GM11168 (cell line): ENCODE measurements around the gene PRSS33.

Experiments
- in situ Hi-C: fragments of 300-500 bp; cut with MboI; formaldehyde crosslinking; loops from one replicate; pipeline ENCODE4 v1.12.0; 2022; ENCODE audit warnings: low sequenced_read_pairs; ENCODE audit not compliant: unreplicated experiment

PRSS33 gene, protein sequence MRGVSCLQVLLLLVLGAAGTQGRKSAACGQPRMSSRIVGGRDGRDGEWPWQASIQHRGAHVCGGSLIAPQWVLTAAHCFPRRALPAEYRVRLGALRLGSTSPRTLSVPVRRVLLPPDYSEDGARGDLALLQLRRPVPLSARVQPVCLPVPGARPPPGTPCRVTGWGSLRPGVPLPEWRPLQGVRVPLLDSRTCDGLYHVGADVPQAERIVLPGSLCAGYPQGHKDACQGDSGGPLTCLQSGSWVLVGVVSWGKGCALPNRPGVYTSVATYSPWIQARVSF

DNA sequence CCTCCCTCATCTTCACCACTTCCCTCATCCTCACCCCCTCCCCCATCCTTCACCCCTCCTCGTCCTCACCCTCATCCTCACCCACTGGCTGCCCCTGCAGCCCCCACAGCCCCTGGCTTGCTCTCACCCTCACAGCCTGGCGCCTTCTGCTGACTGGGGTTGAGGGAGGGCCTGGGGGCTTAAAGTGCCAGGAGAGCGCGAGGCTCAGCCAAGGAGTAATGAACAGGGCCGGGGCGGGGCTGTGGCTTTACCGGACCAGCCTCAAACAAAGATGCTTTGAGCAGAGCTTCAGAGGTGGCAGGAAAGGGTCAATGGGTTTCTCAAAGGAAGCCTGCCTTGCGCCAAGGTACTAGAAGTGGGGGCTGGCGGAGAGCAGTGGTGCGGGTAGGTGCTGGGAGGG is at the start of gene PRSS33:
TSS of gene PRSS33 (minus strand) at position 155 of the 400 bp plus-strand sequence. CDS start 1,013 bp downstream, outside the sequence.
- in situ Hi-C loops, result no loop called here

DNA sequence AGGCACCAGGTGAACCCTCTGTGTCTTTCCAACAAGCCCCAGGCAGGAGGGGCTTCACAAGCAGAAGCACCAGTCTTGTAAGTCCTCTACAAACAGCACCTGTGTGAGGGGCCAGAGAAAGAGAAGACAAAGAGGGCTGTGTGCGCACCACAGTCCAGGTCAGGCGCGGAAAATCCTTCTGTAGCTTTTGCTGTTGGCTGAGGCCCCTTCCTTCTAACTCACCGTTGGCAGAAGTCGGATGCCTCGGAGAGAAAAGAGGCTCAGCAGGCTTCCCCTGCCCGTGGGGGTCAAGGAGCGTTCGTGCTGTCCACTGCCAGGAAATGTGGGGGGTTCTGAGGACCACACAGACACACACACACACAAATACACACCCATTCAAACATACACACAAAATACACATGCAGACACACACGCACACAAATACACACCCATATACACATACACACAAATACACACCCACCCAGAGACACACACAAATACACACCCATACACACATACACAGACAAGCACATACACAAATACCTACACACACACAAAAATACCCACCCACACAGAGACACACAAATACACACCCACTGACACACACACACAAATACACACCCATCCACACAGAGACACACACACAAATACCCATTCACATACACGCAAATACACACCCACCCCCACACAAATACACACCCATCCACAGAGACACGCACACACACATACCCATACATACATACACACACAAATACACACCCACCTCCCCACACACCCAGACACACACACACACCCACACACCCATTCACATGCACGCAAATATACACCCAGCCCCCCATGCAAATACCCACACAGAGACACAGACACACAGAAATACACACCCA is 49.5 kb upstream of the PRSS33 start:
- in situ Hi-C loops, result no loop called here

DNA sequence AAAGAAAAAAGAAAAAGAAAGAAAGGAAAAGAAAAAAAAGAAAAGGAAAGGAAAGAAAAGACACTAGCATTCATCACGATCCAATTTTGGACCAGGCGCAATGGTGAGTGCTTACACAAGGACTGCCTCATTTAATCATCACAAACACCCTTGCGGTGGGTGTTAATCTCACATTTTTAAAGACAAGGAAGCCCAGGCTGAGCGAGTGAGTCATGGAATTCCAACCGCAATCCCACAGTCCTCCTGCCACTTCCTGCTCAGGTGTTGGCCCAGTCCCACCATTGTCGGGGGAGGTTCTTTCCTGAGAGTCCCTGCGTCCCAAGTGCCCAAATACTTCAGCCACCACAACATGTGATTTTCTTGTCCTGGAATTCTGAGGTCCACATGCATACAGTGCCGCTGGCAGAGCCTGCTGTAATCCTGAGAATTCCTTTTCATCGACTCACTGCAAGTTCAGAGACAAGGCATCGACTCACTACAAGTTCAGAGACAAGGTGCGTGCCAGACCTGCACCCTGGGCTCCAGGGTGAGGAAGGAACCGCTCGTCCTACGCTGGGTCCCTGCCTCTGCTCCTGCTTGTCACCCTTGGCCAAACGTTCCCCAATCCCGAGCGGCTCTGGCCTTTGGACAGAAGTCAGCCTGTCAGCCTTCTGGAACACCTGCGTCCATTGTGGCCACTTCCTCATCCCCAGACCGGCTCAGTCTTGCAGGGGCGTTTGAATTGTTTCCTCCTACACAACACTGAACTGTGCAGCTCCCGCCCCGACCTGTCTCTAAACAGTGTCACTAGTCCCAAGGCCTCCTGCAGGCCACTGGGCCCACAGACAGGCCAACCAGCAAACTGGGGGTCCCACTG is 48.5 kb upstream of the PRSS33 start:
- in situ Hi-C loops, result no loop called here

DNA sequence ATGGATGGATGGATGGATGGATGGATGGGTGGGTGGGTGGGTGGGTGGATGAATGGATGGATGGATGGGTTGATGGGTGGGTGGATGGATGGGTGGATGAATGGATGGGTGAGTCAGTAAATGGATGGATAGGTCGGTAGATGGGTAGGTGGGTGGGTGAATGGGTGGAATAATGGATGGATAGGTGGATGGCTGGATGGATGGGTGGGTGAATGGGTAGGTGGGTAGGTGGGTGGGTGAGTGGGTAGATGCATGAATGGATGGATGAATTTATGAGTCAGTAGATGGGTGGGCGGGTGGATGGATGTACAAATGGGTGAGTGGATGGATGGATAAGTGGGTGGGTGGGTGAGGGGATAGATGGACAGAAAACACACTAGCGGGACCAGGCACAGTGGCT is 47.6 kb upstream of the PRSS33 start:
- in situ Hi-C loops, result no loop called here

DNA sequence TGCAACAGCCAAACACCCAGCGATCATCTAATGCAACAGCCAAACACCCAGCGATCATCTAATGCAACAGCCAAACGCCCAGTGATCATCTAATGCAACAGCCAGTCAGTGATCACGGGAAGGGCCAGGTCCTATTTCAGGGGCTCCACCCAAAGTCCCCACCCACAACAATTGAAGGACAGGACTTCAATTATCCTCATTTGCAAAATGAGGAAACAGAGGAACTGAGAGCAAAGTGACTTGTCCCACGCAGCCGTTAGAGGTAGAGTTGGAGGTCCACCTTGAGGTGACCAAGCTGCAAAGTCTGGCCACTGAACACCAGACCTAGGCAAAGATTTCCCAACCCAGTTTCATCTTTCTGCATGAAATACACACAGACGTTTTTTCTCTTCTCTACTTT is 46.4 kb upstream of the PRSS33 start:
- in situ Hi-C loops, result no loop called here

DNA sequence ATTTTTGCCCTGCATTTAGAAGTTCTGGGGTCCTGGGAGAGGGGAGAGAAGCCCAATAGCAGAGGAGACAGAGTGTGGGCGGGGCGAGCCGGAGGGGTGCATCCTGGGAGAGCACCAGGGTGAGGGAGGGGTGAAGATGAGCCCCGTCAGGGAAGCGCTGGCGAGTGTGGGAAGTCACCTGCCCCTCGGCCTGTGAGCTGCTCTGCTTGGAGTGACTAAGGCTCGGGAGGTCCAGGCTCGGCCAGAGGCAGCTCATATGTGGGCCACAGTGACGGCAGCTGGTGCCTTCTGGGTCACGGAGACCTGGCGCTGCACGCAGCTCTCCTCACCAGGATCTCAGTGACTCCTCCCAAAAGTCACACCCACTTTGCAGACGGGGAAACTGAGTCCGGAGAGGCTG is 43.8 kb upstream of the PRSS33 start:
- in situ Hi-C loops, result no loop called here

DNA sequence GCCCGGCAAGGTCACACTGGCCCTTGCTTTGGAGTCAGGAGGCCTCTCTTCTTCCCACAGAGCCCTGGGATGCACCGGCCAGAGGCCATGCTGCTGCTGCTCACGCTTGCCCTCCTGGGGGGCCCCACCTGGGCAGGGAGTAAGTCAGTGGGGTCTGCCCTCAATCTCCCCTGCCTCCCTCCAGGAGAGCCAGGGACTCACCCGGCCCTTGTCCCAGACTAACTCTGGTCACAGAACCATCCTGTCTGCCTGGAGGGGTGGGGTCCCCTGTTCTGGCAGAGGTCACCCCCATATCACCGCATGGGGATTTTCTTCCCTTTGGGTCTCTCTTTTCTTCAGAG is 43.0 kb upstream of the PRSS33 start:
- in situ Hi-C loops, result no loop called here

DNA sequence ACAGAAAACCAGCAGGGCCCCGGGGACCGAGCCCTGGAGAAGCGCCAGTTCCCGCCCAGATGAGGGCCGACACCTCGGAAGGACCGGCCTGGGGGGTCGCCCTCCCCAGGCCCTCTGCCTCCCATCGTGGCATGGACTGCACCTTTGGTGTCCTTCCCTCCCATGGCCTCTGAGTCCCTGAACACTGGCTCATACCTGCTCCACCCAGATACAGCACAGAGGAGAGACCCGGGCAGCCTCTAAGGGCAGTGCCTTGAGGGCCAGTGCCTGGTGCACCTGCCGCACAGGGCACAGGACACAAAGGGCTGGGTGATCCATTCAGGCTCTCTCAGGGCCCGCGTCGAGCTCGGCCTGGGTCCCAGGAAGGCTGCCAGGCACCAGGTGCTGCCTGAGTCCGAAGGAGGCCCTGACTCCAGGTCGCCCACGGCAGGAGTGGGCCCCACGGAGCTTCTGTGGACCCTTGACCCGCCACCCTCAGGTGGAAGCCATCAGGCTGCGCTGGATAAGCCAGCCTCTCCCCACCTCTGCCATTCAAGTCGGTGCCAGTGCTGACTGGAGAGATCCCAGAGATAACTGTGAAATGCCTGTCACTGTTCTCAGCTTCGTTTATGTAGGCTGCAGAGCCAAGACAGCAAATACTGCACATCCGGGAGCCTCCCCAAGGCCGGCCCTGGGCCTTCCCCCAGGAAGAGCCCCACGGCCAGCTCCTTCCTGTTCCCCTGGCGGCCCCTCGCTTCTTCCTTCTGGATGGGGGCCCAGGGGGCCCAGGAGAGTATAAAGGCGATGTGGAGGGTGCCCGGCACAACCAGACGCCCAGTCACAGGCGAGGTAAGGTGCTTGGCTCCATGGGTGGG is 42.4 kb upstream of the PRSS33 start, which contains the start of gene ZG16B:
TSS of gene ZG16B (plus strand) at position 803 of the 854 bp plus-strand sequence. CDS start 139 bp downstream, outside the sequence.
- in situ Hi-C loops, result loop anchor here (5.0 kb wide), 1 partner anchor 33 kb away; no protein-coding TSS in a partner anchor

DNA sequence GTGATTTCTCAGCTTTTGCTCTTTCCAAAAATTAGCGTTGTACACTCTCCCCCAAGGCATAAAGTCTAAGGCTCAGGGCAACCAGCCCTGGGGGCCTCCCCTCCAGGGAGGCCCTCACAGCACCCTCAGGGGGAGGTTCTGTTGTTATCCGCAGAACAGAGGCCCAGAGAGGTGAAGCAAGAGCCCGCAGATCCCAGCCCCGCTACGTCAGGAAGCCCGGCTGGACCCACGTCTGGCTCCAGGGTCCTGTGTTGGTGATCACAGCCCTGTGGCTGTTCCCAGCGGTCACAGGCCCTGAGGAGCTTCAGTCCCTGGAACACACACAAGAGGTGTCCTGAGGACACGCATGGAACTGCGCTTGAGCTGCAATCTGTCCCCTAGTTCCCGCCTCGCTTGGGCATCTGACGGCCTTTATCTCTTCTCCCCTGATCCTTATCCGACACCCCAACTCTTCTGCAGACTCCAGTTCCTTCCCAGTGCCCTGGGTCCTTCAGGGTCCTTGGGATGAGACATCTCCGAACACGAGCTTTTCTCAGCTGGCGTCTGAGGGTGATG is 41.6 kb upstream of the PRSS33 start:
- in situ Hi-C loops, result loop anchor here (5.0 kb wide), 1 partner anchor 33 kb away; no protein-coding TSS in a partner anchor

DNA sequence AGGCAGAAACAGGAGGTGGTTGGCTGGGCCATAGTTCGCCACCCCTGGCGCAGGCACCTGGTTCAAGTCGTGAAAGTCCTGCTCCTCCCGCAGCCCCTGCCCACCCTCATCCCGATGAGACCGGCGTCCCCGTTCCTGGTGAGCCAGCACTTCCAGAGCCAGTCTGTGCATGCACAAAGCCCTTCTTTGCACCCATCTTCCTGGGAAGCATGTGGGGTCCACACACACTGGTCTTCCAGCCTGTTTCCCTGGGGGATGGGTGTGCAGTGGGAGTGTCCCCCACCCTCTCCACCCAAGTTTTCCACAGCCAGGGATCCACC is 41.1 kb upstream of the PRSS33 start:
- in situ Hi-C loops, result loop anchor here (5.0 kb wide), 1 partner anchor 34 kb away; no protein-coding TSS in a partner anchor

DNA sequence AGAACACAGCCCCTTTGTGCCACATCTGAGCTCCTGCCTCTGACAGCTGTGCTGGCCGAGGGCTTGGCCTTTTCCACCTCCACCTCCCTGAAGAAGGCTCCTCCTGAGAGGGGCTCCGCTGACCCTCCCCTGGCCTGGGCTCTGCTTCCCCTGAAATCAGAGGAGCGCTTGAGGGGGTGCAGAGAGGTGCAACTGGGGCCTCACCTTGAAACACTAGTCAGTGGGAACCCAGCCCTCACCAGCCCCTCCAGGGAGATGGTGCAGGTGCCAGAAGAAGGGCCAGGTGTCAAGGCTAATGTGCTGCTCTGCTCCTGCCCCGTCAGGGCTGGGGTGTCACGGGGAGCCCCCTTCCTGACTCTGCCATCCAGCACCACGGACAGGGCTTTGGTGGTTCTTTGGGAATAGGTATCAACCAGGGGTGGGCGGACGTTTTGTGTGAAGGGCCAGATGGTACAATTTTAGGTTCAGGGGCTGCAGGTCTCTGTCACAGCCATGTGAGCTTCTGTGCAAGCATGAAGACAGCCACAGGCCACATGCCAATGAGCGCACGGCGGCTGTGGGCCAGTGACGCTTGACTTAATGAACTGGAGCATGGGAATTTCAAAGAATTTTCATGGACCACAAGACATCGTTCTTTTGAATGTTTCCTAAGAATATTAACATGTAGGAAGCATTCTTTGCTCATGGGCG is 40.6 kb upstream of the PRSS33 start:
- in situ Hi-C loops, result loop anchor here (5.0 kb wide), 1 partner anchor 34 kb away; no protein-coding TSS in a partner anchor

DNA sequence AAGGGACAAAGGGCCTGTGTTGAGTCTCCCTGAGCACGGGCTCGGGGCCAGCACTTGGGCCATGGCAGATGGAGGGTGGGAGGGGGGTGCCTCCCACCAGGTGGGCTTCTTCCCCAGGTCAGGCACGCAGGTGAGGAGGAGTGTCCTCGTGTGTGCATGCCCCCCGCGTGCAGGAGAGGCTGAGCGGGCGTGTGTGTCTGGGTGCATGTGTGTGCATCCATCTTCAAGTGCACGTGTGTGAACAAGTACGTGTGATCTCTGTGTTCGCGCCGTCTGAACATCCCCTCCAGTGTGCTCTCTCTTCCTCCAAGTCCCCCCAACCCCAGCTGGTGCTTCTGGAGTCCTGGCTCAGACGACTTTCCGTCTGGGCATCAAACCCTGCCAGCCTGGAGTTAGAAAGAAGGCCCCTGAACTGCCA is 40.0 kb upstream of the PRSS33 start:
- in situ Hi-C loops, result loop anchor here (5.0 kb wide), 1 partner anchor 35 kb away; no protein-coding TSS in a partner anchor

DNA sequence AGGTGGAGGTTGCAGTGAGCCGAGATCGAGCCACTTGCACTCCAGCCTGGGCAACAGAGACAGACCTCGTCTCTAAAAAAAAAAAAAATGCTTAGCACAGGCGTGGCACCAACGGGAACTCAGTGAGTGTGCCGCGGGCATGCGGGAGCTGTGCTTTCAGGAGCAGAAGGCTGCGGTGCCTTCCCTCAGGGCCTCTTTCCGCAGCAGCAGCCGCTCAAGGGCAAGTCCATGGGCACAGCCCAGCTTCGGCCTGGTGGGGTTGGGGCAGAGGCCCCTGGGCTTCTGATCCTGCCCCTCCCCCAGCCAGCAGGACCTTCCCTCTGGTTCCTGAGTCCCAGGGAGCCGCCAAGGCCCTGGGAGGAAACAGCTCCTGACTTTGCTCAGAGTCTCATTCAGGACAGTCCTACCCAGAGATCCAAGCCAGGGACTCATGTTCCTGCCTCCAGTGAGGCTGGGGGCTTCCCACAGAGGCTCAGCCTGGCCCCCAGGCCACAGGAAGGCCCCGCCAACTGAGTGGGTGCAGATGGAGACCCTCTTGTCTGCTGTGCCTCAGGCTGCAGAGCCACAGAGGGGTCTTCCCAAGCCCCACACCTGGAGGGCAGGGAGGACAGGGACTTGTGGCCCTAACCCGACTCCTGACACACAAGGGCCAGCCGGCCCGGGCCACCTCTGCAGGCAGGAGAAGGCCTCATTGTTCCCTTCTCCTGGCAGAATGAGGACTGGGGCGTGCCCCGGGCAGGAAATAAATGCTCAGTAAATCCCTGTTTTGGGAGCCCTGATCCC is 39.4 kb upstream of the PRSS33 start:
- in situ Hi-C loops, result loop anchor here (5.0 kb wide), 1 partner anchor 36 kb away; no protein-coding TSS in a partner anchor

DNA sequence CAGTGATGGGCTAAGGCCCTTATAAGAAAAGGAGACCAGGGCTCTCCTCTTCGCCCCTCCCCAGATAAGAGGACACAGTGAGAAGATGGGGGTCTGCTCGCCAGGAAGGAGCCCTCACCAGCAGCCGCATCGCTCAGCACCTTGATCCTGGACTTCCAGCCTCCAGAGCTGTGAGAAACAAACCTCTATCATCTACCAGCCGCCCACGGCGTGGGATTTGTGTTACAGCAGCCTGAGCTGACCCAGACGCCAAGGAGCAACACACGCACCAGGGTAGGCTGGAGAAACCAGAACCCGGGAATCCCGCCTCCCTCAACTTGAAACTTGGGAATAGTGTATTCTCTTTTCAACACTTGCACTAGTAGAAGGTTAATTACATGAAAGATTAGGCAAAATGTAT is 38.5 kb upstream of the PRSS33 start:
- in situ Hi-C loops, result loop anchor here (5.0 kb wide), 1 partner anchor 36 kb away; no protein-coding TSS in a partner anchor

DNA sequence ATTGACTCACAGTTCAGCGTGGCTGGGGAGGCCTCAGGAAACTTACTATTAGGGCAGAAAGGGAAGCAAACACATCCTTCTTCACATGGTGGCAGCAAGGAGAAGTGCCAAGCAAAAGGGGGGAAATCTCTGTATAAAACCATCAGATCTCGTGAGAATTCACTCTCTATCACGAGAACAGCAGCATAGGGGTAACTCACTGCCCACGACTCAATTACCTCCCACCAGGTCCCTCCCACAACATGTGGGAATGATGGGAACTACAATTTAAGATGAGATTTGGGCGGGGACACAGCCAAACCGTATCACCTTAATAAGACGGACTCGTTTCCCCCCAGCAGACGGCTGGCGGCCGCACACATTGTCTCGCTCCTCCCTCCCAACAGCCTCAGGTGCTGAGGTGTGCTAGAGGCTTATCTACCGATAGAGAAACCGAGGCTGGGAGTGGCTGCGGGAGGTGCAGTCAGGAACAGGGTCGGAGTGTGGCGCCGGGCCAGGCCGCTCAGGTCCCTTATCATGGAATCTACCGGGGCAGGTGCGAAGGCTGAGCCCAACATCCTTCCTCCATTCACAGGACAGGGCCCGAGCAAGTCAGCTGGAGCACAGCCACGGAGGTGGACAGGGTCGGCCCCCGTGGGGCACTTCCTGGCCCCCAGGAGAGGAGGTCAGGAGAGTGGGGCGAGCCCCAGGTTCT is 37.8 kb upstream of the PRSS33 start:
- in situ Hi-C loops, result loop anchor here (5.0 kb wide), 1 partner anchor 37 kb away; no protein-coding TSS in a partner anchor

DNA sequence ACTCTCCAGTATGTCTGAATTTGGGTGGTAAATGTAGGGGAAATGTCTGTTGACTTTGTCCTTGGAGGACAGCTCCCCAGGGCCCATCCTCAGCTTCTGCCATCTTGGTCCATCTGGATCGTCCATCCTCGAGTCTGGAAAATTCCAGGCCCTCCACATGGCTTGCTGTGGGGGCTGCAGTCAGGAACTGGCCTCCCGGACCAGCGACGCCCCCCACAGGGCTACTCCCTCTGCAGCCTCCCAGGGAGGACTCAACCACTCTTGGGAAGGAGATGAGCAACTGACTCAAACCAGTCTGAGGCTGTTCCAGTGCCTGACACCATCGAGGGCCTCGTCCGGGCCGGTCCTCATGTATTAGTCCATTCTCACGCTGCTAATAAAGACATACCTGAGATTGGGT is 37.3 kb upstream of the PRSS33 start:
- in situ Hi-C loops, result loop anchor here (5.0 kb wide), 1 partner anchor 38 kb away; no protein-coding TSS in a partner anchor

DNA sequence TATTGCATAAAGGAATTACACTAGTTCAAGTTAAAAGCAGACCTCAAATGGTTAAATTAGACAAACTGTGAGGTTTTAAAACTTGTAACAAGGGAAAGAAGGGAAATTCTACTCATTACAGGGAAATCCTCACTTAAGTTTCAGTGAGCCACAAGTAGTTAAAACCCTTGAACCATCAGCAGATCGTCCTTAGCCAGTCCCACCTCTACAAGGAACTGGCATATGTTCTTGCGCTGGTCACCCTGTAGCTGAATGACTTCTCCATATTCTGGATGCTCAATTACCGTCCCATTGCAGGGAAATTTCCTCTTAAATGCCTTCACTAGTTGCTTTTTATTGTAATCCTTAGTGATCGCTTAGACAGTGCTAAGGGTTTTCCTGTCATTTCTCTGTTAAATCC is 35.1 kb upstream of the PRSS33 start:
- in situ Hi-C loops, result no loop called here
